DOHH2 (cell line): ENCODE measurements around the gene ADAMTSL1.

Experiments
- H3F3A ChIP-seq: fragments of 200-600 bp; sonication (generic), shearing (Covaris generic); 2 replicates; pipeline ENCODE4 v1.6.0; 2016; ENCODE audit warnings: antibody characterized with exemption, mild to moderate bottlenecking; ENCODE audit not compliant: control insufficient read depth, insufficient read depth
- H3K27ac ChIP-seq: fragments of 200-600 bp; sonication (generic); 2 replicates; pipeline ENCODE4 v1.5.1; 2014; ENCODE audit warnings: low read depth, mild to moderate bottlenecking, low read length, moderate library complexity
- H3K27me3 ChIP-seq: fragments of 200-600 bp; sonication (generic); 2 replicates; pipeline ENCODE4 v1.6.1; 2014; ENCODE audit warnings: mild to moderate bottlenecking, low read length, mixed read lengths; ENCODE audit not compliant: control insufficient read depth
- H3K36me3 ChIP-seq: fragments of 200-600 bp; sonication (generic); 2 replicates; pipeline ENCODE4 v1.6.1; 2014; ENCODE audit warnings: mild to moderate bottlenecking, low read length, moderate library complexity, mixed read lengths; ENCODE audit not compliant: control insufficient read depth
- H3K4me1 ChIP-seq: fragments of 200-600 bp; sonication (generic); 2 replicates; pipeline ENCODE4 v1.6.1; 2014; ENCODE audit warnings: mild to moderate bottlenecking, low read length, mixed read lengths; ENCODE audit not compliant: control insufficient read depth
- H3K4me2 ChIP-seq: fragments of 200-600 bp; sonication (generic); 2 replicates; pipeline ENCODE4 v1.6.0; 2014; ENCODE audit warnings: mild to moderate bottlenecking, low read length, moderate library complexity
- H3K4me3 ChIP-seq: fragments of 200-600 bp; sonication (generic); 2 replicates; pipeline ENCODE4 v1.5.1; 2014; ENCODE audit warnings: mild to moderate bottlenecking, low read length, mixed read lengths
- H3K79me2 ChIP-seq: fragments of 200-600 bp; sonication (generic); 2 replicates; pipeline ENCODE4 v1.6.1; 2014; ENCODE audit warnings: mild to moderate bottlenecking, low read length, mixed read lengths; ENCODE audit not compliant: control insufficient read depth
- H3K9me2 ChIP-seq: fragments of 200-600 bp; sonication (generic); replicated peaks from 2 replicates; pipeline ENCODE4 v1.6.1; 2014; ENCODE audit warnings: mild to moderate bottlenecking, low read length, mixed read lengths; ENCODE audit not compliant: control insufficient read depth
- H3K9me3 ChIP-seq: fragments of 200-600 bp; sonication (generic); 2 replicates; pipeline ENCODE4 v1.6.1; 2014; ENCODE audit warnings: antibody characterized with exemption, low read length, mixed read lengths; ENCODE audit not compliant: control insufficient read depth, insufficient read depth
- H4K20me1 ChIP-seq: fragments of 200-600 bp; sonication (generic); 2 replicates; pipeline ENCODE4 v1.6.0; 2014; ENCODE audit warnings: low read depth, mild to moderate bottlenecking, antibody characterized with exemption, low read length, moderate library complexity; ENCODE audit not compliant: control insufficient read depth, insufficient read depth
- CTCF ChIP-seq: fragments of 200-600 bp; sonication (generic); IDR thresholded peaks from one replicate; pipeline ENCODE4 v1.5.1; 2014; ENCODE audit warnings: antibody characterized with exemption, mild to moderate bottlenecking, low read depth, low read length; ENCODE audit not compliant: poor library complexity, severe bottlenecking
- EZH2phosphoT487 ChIP-seq: fragments of 200-600 bp; sonication (generic); IDR thresholded peaks from 2 replicates; pipeline ENCODE4 v1.6.1; 2017; ENCODE audit warnings: borderline replicate concordance, mild to moderate bottlenecking, antibody characterized with exemption, low read length, moderate library complexity, mixed read lengths

Gene ADAMTSL1

GRCh38 chr9:18705796-18706392 lies 231.9 kb downstream of the ADAMTSL1 start:
- no peaks in the 10 kb centered on the region for H3K27me3 ChIP-seq
- H3K9me2 ChIP-seq = no peaks in the 10 kb centered on the region
- no peaks in the 10 kb centered on the region for H3K79me2 ChIP-seq
- no peak overlapping the region for H3K4me3 ChIP-seq
- no peak overlapping the region for H3K4me2 ChIP-seq
- no peaks in the 10 kb centered on the region for H3K36me3 ChIP-seq
- no peaks in the 10 kb centered on the region for H3K9me3 ChIP-seq
- H3F3A ChIP-seq = no peaks in the 10 kb centered on the region
- H4K20me1 ChIP-seq = no peaks in the 10 kb centered on the region
- H3K4me1 ChIP-seq = no peaks in the 10 kb centered on the region
- no peak overlapping the region for H3K27ac ChIP-seq
- no peak for TF ChIP-seq EZH2phosphoT487
- TF ChIP-seq CTCF = no peak

- TF ChIP-seq CTCF (no peak), EZH2phosphoT487 (no peak)
- Histone ChIP-seq H3K79me2 (no peaks in the 10 kb centered on the region), H3K36me3 (no peaks in the 10 kb centered on the region), H3K4me1 (no peaks in the 10 kb centered on the region), H3K4me2 (no peak overlapping the region), H3K4me3 (no peak overlapping the region), H3K27ac (no peak overlapping the region), H4K20me1 (no peaks in the 10 kb centered on the region), H3K9me2 (no peaks in the 10 kb centered on the region), H3F3A (no peaks in the 10 kb centered on the region), H3K9me3 (no peaks in the 10 kb centered on the region), H3K27me3 (no peaks in the 10 kb centered on the region)
Measured at GRCh38 chr9:18706648-18707047, 232.7 kb downstream of the ADAMTSL1 start.

- Histone ChIP-seq H3K79me2 (no peaks in the 10 kb centered on the region), H3K27me3 (no peaks in the 10 kb centered on the region), H3K36me3 (no peaks in the 10 kb centered on the region), H3K9me2 (no peaks in the 10 kb centered on the region), H3K4me1 (no peaks in the 10 kb centered on the region), H3F3A (no peaks in the 10 kb centered on the region), H3K4me3 (no peak overlapping the region), H4K20me1 (no peaks in the 10 kb centered on the region), H3K4me2 (no peak overlapping the region), H3K27ac (no peak overlapping the region), H3K9me3 (no peaks in the 10 kb centered on the region)
- TF ChIP-seq CTCF (no peak), EZH2phosphoT487 (no peak)
Measured at GRCh38 chr9:18707061-18707461, 233.1 kb downstream of the ADAMTSL1 start.
